NCI-H460 (cell line): Measurements from ENCODE around the gene CFDP1. TPM values are rescaled to one million over a fixed set of nuclear protein-coding genes. Genes with fewer than 3 reads are reported as not detected.
"Not testable (repeated sequence)": the region's sequence is repeated elsewhere in the genome, so short reads cannot be mapped to it uniquely, and the experiment has no call there.

Experiments used
- DNase-seq: peaks from one replicate; pipeline ENCODE4 v3.0.0-alpha.2; 2016; ENCODE audit warnings: low read depth; ENCODE audit errors: extremely low read depth
- total RNA-seq: library from RNA; depleted of rRNA; stranded (reverse); fragments of >200 nt; shearing (Covaris generic); gene quantifications from 2 replicates; pipeline ENCODE4 v1.2.3, GENCODE V29; 2014

The CFDP1 gene
- total RNA-seq, 1 experiment from 2014 or later, result 23.7 TPM

DNA sequence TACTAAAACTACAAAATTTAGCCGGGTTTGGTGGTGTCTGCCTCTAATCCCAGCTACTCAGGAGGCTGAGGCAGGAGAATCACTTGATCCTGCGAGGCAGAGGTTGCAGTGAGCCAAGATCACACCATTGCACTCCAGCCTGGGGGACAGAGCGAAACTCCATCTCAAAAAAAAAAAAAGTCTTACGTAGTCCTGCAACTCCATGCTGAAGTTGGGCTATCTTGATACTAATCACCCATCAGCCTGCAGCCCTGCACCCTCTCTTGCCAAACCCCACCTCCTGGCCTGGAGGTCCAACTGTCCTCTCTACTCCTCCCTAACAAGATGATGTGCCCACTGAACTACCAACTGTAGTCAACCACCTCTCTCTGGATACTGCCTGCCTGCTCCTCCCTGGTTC lies 26.4 kb upstream of the CFDP1 start:
- DNase-seq, result no peak

DNA sequence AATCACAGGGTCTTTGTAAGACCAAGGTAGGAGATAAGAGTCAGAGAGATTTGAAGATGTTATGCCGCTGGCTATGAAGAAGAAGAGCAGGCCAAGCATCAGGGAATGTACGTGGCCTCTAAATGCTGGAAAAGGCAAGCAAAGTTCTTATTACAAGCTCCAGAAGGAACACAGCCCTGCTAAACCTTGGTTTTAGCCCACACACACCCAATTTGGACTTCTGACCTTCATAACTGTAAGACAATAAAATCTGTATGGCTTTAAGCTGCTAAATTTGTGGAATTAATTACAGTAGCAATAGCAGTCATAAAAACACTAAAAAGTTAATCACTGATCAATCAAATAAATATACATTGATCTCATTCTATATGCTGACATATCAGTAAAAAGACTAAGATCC lies 25.1 kb upstream of the CFDP1 start:
- DNase-seq, result no peak

DNA sequence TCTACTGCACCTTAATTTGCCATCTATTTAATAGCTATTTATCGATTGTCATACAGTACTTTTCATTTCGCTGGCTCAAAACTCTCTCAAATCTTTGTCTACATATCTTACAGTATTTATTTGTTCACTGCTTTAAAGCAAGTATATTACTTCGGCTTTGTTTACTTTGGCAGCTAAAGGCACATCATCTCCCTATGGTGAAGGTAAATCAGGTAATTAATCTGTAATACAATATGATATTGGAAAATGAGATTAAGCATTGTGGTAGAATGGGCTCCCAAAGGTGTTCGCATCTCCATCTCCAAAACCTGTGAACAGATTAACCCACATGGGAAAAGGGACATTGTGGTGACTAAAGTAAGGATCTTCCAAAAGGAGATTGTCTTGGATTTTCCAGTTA lies 24.7 kb upstream of the CFDP1 start:
- no peak for DNase-seq

DNA sequence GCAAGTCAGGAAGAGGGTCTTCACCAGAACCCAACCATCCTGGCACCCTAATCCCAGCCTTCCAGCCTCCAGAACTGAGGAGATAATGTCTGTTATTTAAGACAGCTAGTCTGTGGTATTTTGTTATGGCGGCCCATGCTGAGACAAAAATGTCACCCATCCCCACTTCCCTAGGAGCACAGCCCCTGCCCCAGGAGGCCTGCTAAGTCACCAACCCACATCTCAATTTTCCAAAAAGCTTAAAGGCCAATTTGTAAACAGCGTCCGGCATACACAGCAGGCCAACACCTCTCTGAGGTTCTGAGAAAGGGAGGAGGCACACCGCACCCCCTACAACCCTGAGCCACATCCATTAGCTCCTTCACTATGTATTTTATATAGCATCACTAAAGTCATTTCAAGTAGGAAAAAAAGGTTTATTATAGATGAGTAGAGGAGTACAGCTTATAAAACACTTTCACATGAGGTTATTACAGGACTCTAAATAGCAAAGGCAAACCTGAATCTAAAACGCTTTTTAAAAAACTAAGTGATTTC lies 24.2 kb upstream of the CFDP1 start:
- DNase-seq, result no peak

- DNase-seq, result no peak
These were observed 23.7 kb upstream of the CFDP1 start for GRCh38 chr16:75456971-75457370.

DNA sequence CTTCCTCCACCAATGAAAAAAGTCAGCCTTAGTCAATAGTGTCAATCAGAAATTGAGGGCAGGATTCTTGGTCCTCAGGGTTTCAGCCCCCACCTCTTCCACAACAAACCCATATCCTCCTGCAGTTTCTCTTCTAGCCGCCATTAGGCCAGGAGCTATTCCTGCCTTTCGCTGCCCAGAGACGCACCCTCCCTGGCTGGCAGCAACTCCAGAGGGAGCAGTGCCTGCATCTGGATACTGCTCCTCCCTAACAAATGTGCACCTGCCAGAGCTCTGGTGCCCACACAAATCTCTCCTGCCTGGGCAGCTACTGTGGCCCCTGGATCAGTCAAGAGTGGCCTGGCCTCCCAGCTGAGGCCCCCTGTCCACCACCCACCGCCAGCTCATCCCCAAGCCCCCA lies 23.2 kb upstream of the CFDP1 start:
- not testable (repeated sequence) for DNase-seq

DNA sequence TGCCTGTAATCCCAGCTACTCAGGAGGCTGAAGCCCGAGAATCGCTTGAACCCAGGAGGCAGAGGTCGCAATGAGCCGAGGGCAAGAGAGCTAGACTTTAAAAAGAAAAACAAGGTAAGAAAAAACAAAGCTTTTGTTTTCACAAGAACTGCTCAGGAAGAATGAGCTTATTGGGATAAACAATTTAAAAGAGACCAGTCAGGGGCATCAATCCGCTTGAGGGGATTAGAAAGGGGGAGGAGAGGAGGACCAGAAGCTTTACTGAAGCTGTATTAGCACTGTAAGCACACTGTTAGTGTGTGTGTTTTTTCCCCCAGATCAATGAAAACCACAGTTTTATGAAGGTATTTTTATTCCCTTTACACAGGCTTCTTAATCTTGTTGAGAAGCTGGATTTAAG lies 22.4 kb upstream of the CFDP1 start:
- DNase-seq, result no peak

DNA sequence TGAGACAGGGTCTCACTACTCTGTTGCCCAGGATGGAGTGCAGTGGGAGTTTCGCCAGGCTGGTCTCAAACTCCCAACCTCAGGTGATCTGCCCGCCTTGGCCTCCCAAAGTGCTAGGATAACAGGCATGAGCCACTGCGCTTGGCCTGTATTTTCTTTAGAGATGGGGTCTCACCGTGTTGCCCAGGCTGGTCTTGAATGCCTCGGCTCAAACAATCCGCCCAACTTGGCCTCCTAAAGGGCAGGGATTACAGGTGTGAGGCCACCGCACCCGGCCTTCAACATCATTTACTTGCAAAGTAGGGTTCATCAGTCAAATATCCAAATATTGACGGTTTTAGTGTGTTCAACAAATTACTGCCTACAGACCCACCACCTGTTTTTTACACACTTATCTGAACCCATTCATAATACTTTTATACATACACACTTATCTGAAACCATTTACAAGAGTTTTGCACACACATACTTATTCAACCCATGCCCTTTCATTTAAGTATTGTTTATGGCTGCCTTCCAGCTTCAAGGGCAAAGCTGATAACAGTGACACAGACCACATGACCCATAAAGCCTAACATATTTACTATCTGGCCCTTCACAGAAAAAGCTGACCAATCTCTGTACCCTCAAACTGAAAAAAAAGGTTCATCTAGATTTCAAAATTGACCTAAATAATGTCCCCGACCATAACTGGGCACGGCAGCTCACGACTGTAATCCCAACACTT lies 19.3 kb upstream of the CFDP1 start:
- DNase-seq, result no peak

DNA sequence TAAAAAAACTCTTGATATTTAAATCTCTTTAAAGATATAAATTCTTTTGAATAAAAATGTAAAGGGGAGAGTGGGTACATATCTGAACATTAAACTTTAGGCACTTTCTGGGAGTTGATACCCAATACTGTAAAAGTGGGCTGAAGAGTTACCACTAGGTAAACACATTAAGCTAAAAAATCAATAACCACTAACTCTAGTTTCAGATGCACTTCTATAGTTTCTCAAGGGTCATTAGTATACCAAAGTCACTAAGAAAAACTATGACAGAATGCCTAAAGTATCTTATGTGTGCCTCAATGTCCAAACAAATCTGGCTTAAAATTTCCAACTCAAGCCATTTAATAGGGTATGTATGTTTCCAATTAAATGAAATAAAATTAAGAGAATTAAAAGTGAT lies 13.1 kb upstream of the CFDP1 start:
- DNase-seq, result no peak

DNA sequence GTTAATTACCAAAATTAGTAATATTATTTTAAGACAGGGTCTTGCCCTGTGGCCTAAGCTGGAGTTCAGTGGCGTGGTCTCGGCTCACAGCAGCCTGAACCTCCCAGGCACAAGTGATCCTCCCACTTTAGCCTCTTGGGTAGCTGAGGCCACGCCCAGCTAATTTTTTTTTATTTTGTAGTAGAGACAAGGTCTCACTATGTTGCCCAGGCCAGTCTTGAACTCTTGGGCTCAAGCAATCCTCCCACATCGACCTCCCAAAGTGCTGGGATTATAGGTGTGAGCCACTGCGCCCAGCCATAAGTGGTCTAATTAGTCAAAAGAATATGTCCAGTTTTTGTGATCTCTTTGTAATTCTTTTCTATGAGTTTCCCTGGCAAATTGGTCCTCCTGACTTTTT lies 12.0 kb upstream of the CFDP1 start:
- DNase-seq, result no peak

DNA sequence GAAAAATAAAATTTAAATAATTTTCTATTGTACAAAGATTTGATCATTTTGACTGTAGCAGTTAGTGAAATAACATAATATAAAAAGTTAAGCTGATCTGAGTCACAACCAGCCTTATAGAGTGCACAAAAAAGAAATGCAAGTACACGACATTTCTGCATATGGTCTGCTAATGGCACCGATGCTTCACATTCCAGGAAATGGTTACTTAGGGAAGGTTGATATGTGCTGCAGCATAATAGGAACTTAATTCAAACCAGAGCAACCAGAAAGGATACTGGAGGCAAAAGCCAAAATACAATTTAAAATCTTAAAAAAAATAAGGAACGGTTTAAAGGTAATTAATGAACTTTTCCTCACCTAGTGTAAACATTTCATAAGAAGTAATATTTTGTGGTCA lies 10.0 kb upstream of the CFDP1 start:
- no peak for DNase-seq

DNA sequence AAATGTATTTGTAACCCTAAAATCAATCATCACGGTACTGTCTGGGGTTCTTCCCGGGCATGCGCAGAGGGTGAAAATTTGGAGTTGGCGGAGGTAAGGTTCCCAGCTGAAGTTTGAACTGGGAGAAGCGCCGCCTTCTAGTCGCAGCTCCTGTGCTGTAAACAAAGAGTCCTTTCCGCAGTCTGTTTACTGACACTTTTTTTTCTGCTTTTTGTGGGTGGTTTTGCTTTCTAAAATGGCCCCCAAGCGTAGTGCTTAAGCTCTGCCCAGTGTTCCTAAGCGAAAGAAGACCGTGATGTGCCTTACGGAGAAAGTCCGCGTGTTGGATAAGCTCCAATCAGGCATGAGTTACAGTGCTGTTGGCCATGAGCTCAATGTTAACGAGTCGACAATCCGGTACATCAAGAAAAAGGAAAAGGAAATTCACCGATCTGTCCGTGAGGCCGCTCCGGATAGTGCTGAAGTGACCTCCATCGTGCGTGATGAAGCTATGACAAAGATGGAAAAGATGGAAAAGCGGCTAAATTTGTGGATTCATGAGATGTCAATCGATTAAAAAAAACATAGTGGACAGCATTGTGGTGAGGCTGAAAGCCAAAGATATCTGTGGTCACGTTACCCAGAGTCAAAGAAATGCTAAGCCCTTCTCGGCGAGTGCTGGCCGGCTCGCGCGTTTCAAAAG lies 570 bp upstream of the CFDP1 start:
- peak; percentile 37 for DNase-seq

DNA sequence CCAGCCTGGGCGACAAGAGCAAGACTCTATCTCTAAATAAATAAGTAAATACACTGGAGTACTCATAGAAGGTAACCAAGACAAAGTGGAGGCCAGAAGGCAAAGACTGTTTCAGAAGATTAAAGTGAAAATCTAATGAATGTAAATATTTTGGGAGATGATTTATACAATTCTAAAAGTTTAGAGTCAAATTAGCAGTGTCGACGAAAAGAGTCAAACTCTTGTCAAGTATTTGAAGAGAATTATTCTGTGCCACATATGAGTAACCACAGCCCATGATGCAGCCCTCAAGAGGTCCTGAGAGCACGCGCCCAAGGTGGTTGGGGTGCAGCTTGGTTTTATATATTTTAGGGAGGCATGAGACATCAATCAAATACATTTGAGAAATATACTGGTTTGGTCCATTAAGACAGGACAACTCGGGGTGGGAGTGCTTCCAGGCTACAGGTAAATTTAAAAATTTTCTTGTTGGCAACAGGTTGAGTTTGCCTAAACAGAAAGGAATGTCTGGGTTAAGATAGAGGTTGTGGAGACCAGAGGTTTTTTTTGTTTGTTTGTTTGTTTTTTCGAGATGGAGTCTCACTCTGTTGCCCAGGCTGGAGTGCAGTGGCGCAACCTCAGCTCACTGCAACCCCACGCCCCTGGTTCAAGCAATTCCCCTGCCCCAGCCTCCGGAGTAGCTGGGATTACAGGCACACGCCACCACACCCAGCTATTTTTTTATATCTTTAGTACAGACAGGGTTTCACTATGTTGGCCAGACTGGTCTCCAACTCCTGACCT lies 3.5 kb downstream of the CFDP1 start:
- DNase-seq, result no peak

DNA sequence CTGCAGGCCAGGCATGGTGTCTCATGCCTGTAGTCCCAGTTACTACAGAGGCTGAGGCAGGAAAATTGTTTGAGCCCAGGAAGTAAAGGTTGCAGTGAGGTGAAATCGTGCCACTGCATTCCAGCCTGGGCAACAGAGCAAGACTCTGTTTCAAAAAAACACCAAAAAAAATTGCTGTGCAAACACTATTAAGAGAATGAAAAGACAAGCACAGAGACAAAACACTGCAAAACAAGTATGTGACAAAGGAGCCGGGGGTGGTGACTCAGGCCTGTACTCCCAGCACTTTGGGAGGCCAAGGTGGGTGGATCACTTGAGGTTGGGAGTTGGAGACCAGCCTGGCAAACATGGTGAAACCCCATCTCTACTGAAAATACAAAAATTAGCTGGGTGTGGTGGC lies 6.8 kb downstream of the CFDP1 start:
- DNase-seq, result not testable (repeated sequence)

DNA sequence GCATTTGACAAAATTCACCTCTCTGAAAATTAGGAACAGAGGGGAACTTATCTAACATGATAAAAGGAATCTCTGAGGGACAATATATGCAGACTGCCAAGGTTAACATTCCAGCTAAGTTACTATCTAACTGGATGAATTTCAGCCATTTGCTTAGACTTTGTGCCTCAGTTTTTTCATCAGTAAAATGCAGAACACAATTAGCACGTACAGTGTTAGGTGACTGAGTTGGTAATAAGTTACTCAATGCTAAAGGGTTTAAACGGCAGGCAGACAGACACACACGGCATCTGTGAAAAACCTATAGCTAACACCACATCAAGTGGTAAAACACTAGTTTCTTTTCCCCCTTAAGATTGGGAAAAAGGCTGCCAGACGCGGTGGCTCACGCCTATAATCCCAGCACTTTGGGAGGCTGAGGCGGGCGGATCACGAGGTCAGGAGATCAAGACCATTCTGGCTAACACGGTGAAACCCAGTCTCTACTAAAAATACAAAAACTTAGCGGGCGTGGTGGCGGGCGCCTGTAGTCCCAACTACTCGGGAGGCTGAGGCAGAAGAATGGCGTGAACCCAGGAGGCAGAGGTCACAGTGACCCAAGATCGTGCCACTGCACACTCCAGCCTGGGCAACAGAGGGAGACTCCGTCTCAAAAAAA lies 9.1 kb downstream of the CFDP1 start:
- DNase-seq, result not testable (repeated sequence)

DNA sequence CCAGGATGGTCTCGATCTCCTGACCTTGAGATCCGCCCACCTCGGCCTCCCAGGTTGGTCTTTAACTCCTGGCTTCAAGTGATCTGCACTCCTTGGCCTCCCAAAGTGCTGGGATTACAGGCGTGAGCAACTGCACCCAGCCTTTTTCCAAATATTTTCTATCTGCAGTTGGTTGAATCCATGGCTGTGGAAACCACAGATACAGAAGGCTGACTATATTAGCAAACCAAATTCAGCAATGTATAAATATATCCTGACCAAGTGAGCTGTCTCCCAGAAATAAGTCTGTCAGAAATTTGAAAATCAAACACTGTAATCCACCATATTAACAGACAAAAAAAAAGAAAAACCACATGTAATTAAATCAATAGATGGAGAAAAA lies 9.6 kb downstream of the CFDP1 start:
- DNase-seq, result no peak

DNA sequence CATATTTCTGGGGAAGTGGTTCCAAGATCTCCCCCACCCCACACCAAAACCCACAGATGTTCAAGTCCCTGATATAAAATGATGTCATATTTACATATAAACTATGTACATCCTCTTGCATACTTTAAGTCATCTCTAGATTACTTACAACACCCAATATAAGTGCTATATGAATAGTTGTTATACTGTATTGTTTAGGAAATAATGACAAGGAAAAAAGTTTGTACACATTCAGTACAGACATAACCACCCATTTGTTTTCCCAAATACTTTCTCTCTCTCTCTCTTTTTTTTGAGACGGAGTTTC lies 11.5 kb downstream of the CFDP1 start:
- DNase-seq, result no peak

DNA sequence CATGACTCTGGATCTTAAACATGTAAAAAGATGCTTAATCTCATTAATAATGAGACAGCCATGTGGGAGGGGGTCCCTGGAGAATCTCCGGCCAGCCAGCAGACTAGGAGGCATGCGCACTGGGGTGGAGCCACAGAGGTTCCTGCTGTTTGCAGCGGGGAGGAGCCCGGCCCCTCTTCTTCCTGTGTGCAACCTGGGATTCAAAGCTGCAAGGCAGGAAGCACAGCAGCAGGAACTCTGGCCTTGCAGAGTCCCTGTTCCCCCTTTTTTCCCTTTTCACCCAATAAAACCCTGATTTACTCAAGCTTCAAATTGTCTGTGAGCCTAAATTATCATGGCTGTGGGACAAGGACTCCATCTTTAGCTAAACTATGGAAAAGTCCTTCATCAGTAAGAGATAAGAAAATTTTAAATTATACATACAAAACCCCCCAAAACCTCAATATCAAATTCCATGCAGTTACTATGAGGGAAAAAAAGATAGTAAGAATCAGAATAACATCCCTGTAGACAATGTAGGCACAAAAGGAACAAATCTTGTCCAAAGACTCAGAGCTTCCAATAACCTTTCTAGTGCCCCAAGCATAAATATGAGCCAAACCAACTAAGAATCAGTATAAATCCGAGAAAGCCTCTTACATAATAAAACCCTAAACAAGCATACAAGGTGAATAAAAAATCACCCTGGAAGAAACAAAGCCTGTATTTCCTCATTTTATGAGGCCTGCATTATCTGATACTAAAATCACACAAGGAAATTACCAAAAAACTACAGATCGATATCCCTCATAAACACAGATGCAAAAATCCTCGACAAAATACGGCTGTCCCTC lies 12.1 kb downstream of the CFDP1 start:
- DNase-seq, result peak; percentile 30

DNA sequence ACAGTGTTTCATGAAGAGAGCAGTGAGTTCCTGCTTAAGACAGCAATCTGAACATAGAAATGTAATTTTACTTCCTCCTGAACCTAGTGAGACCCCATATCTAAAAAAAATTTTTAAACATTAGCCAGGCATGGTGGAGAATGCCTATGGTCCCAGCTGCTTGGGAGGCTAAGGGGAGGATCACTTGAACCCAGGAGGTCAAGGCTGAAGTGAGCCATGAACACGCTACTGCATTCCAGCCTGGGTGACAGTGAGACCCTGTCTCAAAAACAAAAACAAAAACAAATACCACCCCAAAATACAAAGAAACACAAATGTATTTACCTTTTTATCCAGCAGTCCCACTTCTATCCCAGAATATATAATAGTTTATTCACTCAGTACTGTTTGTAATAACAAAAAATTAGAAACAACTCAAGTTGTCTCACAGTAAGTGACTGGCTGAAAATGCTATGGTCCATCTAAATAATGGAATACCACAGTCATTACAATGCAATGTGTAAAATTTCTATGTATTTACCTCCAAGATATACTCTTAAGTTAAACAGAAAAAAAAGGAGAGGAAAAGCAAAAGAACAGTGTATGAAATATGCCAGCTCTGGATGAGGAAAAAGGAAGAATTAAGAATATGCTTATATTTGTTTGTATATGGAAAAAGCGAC lies 16.3 kb downstream of the CFDP1 start:
- DNase-seq, result no peak
